PC-9 (cell line): ENCODE results near the gene CMAS. TPM values are rescaled to one million over a fixed set of nuclear protein-coding genes. Genes with fewer than 3 reads are reported as not detected.

Experiments used
- BruUV-seq: library from RNA; stranded (reverse); fragments of 400-500 nt; replicated peaks from 2 replicates; lab custom pipeline; 2021; lab: Mats Ljungman, UMichigan
- CTCF ChIA-PET: fragments of 300-600 bp; sonication (Branson Sonifier 250); formaldehyde crosslinking; loops from one replicate; lab custom pipeline; 2022; ENCODE audit warnings: antibody characterized with exemption; lab: Charles Lee
- POLR2A ChIA-PET: fragments of 300-600 bp; sonication (Branson Sonifier 250); formaldehyde crosslinking; loops from one replicate; lab custom pipeline; 2022; ENCODE audit warnings: antibody characterized with exemption; ENCODE audit not compliant: unreplicated experiment; lab: Charles Lee
- DNase-seq, 2 experiments: peaks; one replicate each; pipeline versions ENCODE4 v3.0.0 to v3.0.0-alpha.2; 2015 to 2022; ENCODE audit warnings: mixed read lengths in 1 of 2
- H2AFZ ChIP-seq: fragments of 200-600 bp; sonication (generic); 2 replicates; pipeline ENCODE4 v1.8.1; 2017; ENCODE audit warnings: antibody characterized with exemption
- H3F3A ChIP-seq: fragments of 200-600 bp; sonication (generic); 2 replicates; pipeline ENCODE4 v1.8.1; 2017; ENCODE audit warnings: antibody characterized with exemption, mild to moderate bottlenecking, low read depth; ENCODE audit not compliant: insufficient read depth
- H3K27ac ChIP-seq: fragments of 200-600 bp; sonication (generic); 2 replicates; pipeline ENCODE4 v1.6.1; 2016; ENCODE audit warnings: mixed run types
- H3K27me3 ChIP-seq: fragments of 200-600 bp; sonication (generic); 2 replicates; pipeline ENCODE4 v1.6.1; 2016; ENCODE audit warnings: low read depth, mixed run types; ENCODE audit not compliant: insufficient read depth
- H3K36me3 ChIP-seq: fragments of 200-600 bp; sonication (generic); 2 replicates; pipeline ENCODE4 v1.6.1; 2016; ENCODE audit warnings: low read depth, mixed run types
- H3K4me1 ChIP-seq: fragments of 200-600 bp; sonication (generic); replicated peaks from 2 replicates; pipeline ENCODE4 v1.6.1; 2016; ENCODE audit warnings: mixed run types; ENCODE audit not compliant: insufficient read depth
- H3K4me2 ChIP-seq: fragments of 200-600 bp; sonication (generic); 2 replicates; pipeline ENCODE4 v1.6.1; 2017; ENCODE audit warnings: mixed run types
- H3K4me3 ChIP-seq: fragments of 200-600 bp; sonication (generic); 2 replicates; pipeline ENCODE4 v1.6.1; 2016; ENCODE audit warnings: mixed run types
- H3K79me2 ChIP-seq: fragments of 200-600 bp; sonication (generic); 2 replicates; pipeline ENCODE4 v1.6.1; 2017; ENCODE audit warnings: low read depth, mixed run types
- H3K9me2 ChIP-seq: fragments of 200-600 bp; sonication (generic); 2 replicates; pipeline ENCODE4 v1.8.1; 2017; ENCODE audit warnings: mild to moderate bottlenecking; ENCODE audit not compliant: insufficient read depth
- H3K9me3 ChIP-seq: fragments of 200-600 bp; sonication (generic); 2 replicates; pipeline ENCODE4 v1.8.1; 2016; ENCODE audit warnings: low read depth; ENCODE audit not compliant: insufficient read depth
- H4K20me1 ChIP-seq: fragments of 200-600 bp; sonication (generic); 2 replicates; pipeline ENCODE4 v1.8.1; 2017; ENCODE audit not compliant: insufficient read depth
- CTCF ChIP-seq: fragments of 200-600 bp; sonication (generic); conservative IDR thresholded peaks from 2 replicates; pipeline ENCODE4 v1.6.1; 2017; ENCODE audit warnings: mixed run types, antibody characterized with exemption, mild to moderate bottlenecking, moderate library complexity
- EZH2 ChIP-seq: fragments of 200-600 bp; sonication (generic); IDR thresholded peaks from 2 replicates; pipeline ENCODE4 v1.8.0; 2017; ENCODE audit warnings: antibody characterized with exemption, low read depth
- intact Hi-C: fragments of 100-400 bp; cut with micrococcal nuclease; formaldehyde crosslinking; loops from one replicate; pipeline ENCODE4 v1.10.0; 2022; ENCODE audit not compliant: unreplicated experiment
- total RNA-seq: library from RNA; stranded (reverse); gene quantifications from 2 replicates; pipeline ENCODE4 v1.2.3, GENCODE V29; 2021

Gene CMAS
- total RNA-seq, 1 experiment from 2014 or later: 79.1 TPM

DNA sequence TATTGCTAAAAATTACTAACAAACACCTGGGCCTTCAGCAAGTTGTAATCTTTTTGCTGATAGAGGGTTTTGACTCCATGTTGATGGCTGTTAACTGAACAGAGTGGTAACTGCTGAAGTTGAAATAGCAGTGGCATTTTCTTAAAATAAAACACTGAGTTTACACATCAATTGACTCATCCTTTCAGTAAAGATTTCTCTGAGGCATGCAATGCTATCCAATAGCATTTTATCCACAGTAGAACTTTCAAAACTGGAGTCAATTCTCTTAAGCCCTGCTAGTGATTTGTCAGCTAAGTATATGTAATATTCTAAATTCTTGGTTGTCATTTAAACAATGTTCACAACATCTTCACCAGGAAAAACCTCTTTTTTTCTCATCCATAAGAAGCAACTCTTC is 59.5 kb downstream of the CMAS start:
- Histone ChIP-seq H3K4me3 (no peak overlapping the region), H3K27ac (no peak overlapping the region), H3F3A (no peaks in the 10 kb centered on the region), H3K9me3 (no peaks in the 10 kb centered on the region), H3K79me2 (no peaks in the 10 kb centered on the region), H2AFZ (no peak overlapping the region), H3K4me1 (no peaks in the 10 kb centered on the region), H3K27me3 (no peaks in the 10 kb centered on the region), H3K36me3 (no peaks in the 10 kb centered on the region), H3K9me2 (no peaks in the 10 kb centered on the region), H4K20me1 (no peaks in the 10 kb centered on the region), H3K4me2 (no peak overlapping the region)
- no TSS peak for BruUV-seq
- no peak for TF ChIP-seq EZH2
- TF ChIP-seq CTCF: no peak
- no peak for DNase-seq
- CTCF ChIA-PET: no interaction called here
- POLR2A ChIA-PET: no interaction called here
- intact Hi-C loops: no loop called here

DNA sequence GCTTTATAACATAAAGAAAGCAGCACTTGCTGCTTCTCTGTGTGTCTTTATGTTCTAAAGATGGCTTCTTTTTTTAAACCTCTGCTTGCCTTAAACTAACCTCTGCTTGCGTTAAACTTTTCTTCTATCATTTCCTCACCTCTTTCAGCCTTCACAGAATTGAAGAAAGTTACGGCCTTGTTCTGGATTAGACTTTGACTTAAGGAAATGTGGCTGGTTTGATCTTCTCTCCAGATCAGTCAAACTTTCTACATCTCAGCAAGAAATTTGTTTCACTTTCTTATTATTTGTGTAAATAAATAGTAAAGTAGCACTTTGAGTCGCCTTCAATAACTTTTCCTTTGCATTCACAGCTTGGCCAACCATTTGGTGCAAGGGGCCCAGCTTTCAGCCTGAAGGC is 64.2 kb downstream of the CMAS start:
- TF ChIP-seq CTCF: no peak

More for the DNA sequence above, 64.2 kb downstream of the CMAS start:
- DNase-seq: no peak
- H3K79me2 ChIP-seq: no peaks in the 10 kb centered on the region
- no TSS peak for BruUV-seq
- H3F3A ChIP-seq: no peaks in the 10 kb centered on the region
- POLR2A ChIA-PET: no interaction called here
- H3K9me3 ChIP-seq: no peaks in the 10 kb centered on the region
- H3K36me3 ChIP-seq: no peaks in the 10 kb centered on the region
- H4K20me1 ChIP-seq: no peaks in the 10 kb centered on the region
- H3K9me2 ChIP-seq: no peaks in the 10 kb centered on the region
- no peaks in the 10 kb centered on the region for H3K27me3 ChIP-seq
- H3K4me2 ChIP-seq: no peak overlapping the region
- no peaks in the 10 kb centered on the region for H3K4me1 ChIP-seq
- H2AFZ ChIP-seq: no peak overlapping the region
- H3K4me3 ChIP-seq: no peak overlapping the region
- CTCF ChIA-PET: no interaction called here
- H3K27ac ChIP-seq: no peak overlapping the region
- intact Hi-C loops: no loop called here

Other genes starting within 250 kb of the CMAS start
- 0.07 and 0.08 TPM in 2 replicates for gene ABCC9, start 104.8 kb upstream of the CMAS start, total RNA-seq